GM13977 (cell line): ENCODE measurements around the gene PPP4R2.

ENCODE experiments used
- DNase-seq: peaks from one replicate; pipeline ENCODE4 v3.0.0; 2012; ENCODE audit warnings: low spot score
- CTCF ChIP-seq: IDR thresholded peaks from 2 replicates; pipeline ENCODE4 v1.5.1; 2012; ENCODE audit warnings: mild to moderate bottlenecking, control low read depth; ENCODE audit not compliant: insufficient read depth; ENCODE audit errors: extremely low read depth, missing control alignments
- in situ Hi-C: fragments of 300-500 bp; cut with MboI; formaldehyde crosslinking; loops from one replicate; pipeline ENCODE4 v1.12.0; 2022; ENCODE audit warnings: low sequenced_read_pairs, low pct_unique_long_range_greater_than_20kb, mixed read lengths, inconsistent platforms; ENCODE audit not compliant: unreplicated experiment

The PPP4R2 gene

DNA sequence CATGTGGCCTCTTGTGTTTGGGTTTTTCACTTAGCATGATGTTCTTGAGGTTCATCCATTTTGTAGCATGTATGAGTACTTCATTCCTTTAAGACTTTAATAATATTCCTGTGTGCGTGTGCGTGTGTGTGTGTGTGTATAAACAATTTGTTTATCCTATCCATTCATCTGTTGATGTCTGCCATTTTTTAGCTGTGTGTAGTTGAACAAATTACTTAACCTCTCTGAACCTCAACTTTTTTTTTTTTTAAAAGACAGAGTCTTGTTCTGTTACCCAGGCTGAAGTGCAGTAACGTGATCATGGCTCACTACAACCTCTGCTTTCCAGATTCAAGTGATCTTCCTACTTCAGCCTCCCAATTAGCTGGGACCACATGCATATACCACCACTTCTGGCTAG lies 112.1 kb downstream of the PPP4R2 start:
- no peak for DNase-seq
- in situ Hi-C loops = loop anchor here (10.0 kb wide), 1 partner anchor 396 kb away; no protein-coding TSS in a partner anchor
- no peak for TF ChIP-seq CTCF

- in situ Hi-C loops = no loop called here
- DNase-seq = no peak
- no peak for TF ChIP-seq CTCF
Observed at GRCh38 chr3:73110530-73110929, 113.9 kb downstream of the PPP4R2 start.

GRCh38 chr3:73114711-73115110 lies 118.1 kb downstream of the PPP4R2 start:
- no peak for DNase-seq
- no peak for TF ChIP-seq CTCF
- in situ Hi-C loops = no loop called here

GRCh38 chr3:73115806-73116205 lies 119.2 kb downstream of the PPP4R2 start:
- in situ Hi-C loops = no loop called here
- no peak for TF ChIP-seq CTCF

More at GRCh38 chr3:73115806-73116205, 119.2 kb downstream of the PPP4R2 start:
- DNase-seq = no peak
